Lower lobe of right lung (tissue), 2 donors: Measurements from ENCODE around the gene SEMA3F. TPM values are rescaled to one million over a fixed set of nuclear protein-coding genes. Genes with fewer than 3 reads are reported as not detected.

ENCODE experiments used
- ATAC-seq, 2 donors: fragments of 200-7000 bp; cut with Tn5 transposase; one replicate each; pipeline ENCODE4 v1.9.1; 2020 to 2022; ENCODE audit warnings: mild to moderate bottlenecking in 2 of 2, moderate library complexity in 2 of 2
- DNase-seq: peaks from one replicate; pipeline ENCODE4 v3.0.0-alpha.2; 2020
- H3K27ac ChIP-seq: fragments of 200-600 bp; one replicate; pipeline ENCODE4 v1.8.0; 2022
- H3K27me3 ChIP-seq: fragments of 200-600 bp; one replicate; pipeline ENCODE4 v1.8.0; 2022; ENCODE audit warnings: low read depth
- H3K36me3 ChIP-seq: fragments of 200-600 bp; one replicate; pipeline ENCODE4 v1.8.0; 2022; ENCODE audit warnings: mild to moderate bottlenecking
- H3K4me1 ChIP-seq: fragments of 200-600 bp; one replicate; pipeline ENCODE4 v1.8.0; 2022
- H3K4me3 ChIP-seq: fragments of 200-600 bp; one replicate; pipeline ENCODE4 v1.8.0; 2022; ENCODE audit warnings: mild to moderate bottlenecking
- H3K9me3 ChIP-seq: fragments of 200-600 bp; one replicate; pipeline ENCODE4 v1.8.0; 2022
- intact Hi-C: fragments of 100-400 bp; cut with DNase I; formaldehyde crosslinking; loops from one replicate; pipeline ENCODE4 v1.11.0; 2022
- total RNA-seq: library from RNA; stranded (reverse); fragmentation: NEBNext Ultra II Directional; extraction: Animal tissue kit (Norgen Biotek cat#: 25700); gene quantifications from one replicate; pipeline ENCODE4 v1.2.1, GENCODE V29; 2021
- TF ChIP-seq, protein P1 (sequence below): fragments of 200-600 bp; IDR thresholded peaks from one replicate; pipeline ENCODE4 v1.8.0; 2022; ENCODE audit warnings: antibody characterized with exemption, mild to moderate bottlenecking
- donor health status: DM: no; HTN: yes; CAD: no; lungs with severe emphysema.

The SEMA3F gene
- total RNA-seq, 1 donor from 2014 or later: 44.7 TPM

DNA sequence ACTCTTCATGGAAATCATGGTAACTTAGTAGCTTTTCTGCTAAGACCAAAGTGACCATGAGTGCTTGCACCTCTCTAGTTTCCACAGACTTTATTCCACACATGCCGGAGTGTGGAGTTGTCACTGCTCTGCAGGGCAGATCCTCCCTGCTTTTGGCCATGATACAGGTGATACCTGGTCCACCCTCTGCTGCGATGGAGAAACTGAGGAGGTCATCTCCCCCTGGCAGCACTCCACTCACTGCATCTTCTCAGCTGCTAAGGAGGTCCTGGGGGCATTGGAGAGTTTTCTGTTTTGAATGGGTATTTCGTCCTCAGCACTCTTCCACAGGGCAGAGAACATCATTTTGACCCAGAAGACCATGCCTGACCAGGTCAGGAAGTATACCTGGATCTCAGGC, 35.3 kb upstream of the SEMA3F start:
- intact Hi-C loops: no loop called here
- Histone ChIP-seq H3K4me3 (no peak overlapping the region), H3K27me3 (no peaks in the 10 kb centered on the region), H3K27ac (no peak overlapping the region), H3K36me3 (peaks cover 66% of the 10 kb centered on the region), H3K9me3 (no peaks in the 10 kb centered on the region), H3K4me1 (peaks cover 19% of the 10 kb centered on the region)
- TF ChIP-seq, protein P1, sequence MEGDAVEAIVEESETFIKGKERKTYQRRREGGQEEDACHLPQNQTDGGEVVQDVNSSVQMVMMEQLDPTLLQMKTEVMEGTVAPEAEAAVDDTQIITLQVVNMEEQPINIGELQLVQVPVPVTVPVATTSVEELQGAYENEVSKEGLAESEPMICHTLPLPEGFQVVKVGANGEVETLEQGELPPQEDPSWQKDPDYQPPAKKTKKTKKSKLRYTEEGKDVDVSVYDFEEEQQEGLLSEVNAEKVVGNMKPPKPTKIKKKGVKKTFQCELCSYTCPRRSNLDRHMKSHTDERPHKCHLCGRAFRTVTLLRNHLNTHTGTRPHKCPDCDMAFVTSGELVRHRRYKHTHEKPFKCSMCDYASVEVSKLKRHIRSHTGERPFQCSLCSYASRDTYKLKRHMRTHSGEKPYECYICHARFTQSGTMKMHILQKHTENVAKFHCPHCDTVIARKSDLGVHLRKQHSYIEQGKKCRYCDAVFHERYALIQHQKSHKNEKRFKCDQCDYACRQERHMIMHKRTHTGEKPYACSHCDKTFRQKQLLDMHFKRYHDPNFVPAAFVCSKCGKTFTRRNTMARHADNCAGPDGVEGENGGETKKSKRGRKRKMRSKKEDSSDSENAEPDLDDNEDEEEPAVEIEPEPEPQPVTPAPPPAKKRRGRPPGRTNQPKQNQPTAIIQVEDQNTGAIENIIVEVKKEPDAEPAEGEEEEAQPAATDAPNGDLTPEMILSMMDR: no peak
- no peak for ATAC-seq
- peak; percentile 31 for DNase-seq

DNA sequence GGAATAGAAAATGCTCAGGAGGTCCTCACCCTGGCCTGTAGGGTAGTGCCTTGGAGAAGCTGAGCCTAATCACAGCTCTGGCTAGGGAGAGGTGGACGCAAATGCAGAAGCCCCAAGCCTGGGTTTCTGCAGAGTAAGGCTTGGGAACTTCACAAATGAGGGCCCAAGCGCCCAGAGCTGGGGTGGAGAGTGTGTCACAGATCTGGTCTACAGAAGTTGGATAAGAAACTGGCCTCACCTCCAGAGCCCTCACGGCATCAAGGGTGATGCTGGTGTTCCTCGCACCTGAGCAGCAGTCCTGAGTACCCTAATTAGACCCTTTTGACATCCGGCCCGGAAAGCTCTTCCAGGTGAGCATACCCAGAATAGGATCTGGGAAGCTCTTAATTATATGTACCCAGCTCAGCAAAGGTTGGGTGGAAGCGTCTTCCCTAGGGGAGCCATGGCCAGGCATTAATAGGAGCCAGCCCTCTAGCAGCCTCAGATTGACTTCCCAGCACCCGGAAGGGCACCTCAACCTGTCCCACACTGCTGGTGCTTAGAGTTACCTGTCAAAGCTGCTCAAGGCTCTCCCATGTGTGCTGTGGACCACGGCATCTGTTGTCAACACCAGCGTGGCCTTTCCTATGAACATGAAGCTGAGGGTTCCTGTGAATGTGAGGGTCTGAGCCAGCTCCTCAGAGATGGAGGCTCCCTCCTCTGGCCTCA, 34.6 kb upstream of the SEMA3F start:
- Histone ChIP-seq H3K27ac (no peak overlapping the region), H3K4me1 (peaks cover 21% of the 10 kb centered on the region), H3K27me3 (no peaks in the 10 kb centered on the region), H3K36me3 (peaks cover 59% of the 10 kb centered on the region), H3K9me3 (no peaks in the 10 kb centered on the region), H3K4me3 (no peak overlapping the region)
- intact Hi-C loops: no loop called here
- TF ChIP-seq, protein P1: no peak
- DNase-seq (peak; percentile 31), ATAC-seq (no peak)

DNA sequence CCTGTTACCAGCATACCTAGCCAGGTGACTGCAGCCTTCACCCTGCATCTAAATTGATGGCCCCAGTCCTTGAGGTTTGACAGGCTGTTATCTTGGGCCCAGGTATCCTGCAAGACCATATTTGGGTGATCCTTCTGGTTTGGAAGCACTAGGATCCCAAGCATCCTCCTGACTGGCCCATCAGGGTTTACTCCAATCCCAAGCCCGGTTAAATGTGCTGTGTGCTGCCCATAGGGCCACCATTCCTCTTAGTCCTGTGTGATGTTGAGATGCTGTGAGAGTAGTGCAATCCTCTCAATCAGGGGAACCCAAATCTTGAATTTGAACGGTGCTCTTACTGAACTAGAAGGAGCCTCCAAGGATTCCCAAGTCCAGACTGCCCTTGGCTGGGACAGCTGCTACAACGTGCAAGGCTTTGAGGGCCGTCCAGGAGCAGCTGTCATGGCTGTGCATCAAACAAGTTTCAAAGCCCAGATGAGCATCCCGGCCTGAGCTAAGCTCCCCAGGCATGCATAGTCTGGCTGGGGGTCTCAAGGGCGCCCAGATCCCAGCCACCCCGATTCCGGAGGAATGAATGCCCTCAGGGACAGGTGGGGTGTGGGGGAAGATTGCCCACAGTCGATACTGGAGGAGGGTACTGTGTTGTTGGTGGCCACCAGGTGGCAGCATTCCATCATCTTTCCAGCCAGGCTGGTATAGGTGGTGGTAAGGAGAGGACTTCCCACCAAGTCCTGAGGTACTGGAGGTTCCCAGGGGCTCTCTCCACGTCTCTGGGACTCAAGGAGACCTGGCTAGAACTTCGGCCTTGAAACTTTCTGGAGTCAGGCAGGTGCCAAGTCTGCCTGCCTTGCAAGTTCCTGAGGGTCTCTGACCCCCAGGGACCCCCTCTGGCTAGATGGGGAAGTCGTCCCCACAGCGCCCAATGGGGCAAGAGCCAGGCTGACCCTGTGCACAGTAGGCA, 33.8 kb upstream of the SEMA3F start:
- no peak overlapping the region for H3K4me3 ChIP-seq
- H3K27me3 ChIP-seq: no peaks in the 10 kb centered on the region
- no peaks in the 10 kb centered on the region for H3K9me3 ChIP-seq
- TF ChIP-seq, protein P1: peak; percentile 87
- intact Hi-C loops: no loop called here
- no peak overlapping the region for H3K27ac ChIP-seq
- ATAC-seq (peak; percentile 83 to 84), DNase-seq (peak; percentile 74)
- peaks cover 26% of the 10 kb centered on the region for H3K4me1 ChIP-seq
- H3K36me3 ChIP-seq: peaks cover 51% of the 10 kb centered on the region

DNA sequence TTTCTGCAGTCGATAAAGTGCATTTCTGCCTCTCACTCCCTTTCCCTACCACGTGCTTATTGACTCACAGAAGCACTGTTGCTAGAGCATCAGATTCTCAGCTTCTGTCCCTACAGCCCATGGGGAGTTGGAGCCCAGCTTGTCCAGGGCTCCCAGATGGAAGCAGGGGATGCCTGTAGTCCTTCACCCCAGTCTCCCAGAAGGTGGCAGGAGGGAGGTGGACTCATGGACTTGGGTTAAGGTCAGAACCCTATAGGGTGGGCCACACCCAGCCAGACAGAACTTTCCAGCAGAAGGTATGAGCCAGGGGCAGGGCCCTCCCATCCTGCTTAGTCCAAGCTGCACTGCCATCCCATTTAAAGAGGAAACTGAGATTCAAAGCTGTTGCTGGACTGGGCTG, 33.1 kb upstream of the SEMA3F start:
- no peaks in the 10 kb centered on the region for H3K9me3 ChIP-seq
- ATAC-seq: no peak
- intact Hi-C loops: no loop called here
- no peak overlapping the region for H3K27ac ChIP-seq
- no peaks in the 10 kb centered on the region for H3K27me3 ChIP-seq
- no peak overlapping the region for H3K4me3 ChIP-seq
- TF ChIP-seq, protein P1: no peak
- H3K36me3 ChIP-seq: peaks cover 44% of the 10 kb centered on the region
- H3K4me1 ChIP-seq: peaks cover 33% of the 10 kb centered on the region
- DNase-seq: peak; percentile 23

DNA sequence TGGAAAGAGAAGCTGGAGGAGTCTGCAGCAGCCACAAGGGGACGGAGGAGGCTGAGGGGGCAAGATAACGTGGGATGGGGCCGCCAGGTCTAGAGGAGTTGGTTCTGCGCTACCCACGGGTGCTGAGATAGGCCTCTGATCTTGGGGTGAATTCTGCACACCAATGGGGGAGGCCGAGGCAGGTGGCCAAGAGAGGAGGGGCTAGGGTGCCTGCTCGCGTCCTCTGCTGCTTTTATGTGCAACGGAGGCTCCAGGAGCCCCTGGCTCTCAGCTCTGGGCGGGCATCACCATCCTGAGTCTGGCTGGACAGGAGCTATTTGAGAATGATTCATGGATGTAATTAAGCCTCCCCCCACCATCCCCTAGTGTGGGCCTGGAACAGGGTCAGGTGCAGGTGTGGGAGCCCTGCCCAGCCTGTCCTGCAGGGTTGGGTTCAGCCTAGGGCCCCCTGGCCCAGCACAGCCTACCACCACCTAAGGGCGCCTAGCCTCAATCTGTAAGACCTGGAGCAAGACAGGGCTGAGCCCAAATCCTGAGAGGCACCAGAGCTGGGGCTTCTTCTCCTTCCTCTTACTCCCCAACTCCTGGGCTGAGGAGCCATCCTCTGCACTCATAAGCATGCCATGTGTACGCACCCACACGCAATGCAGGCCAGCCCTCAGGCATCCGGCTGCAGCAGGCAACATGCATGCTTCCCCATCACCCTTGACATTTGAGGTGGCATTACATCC, 32.3 kb upstream of the SEMA3F start:
- Histone ChIP-seq H3K27ac (no peak overlapping the region), H3K4me3 (no peak overlapping the region), H3K27me3 (no peaks in the 10 kb centered on the region), H3K36me3 (peaks cover 36% of the 10 kb centered on the region), H3K4me1 (peaks cover 33% of the 10 kb centered on the region), H3K9me3 (no peaks in the 10 kb centered on the region)
- DNase-seq (peak; percentile 42), ATAC-seq (no peak)
- intact Hi-C loops: no loop called here
- TF ChIP-seq, protein P1: no peak
